Liver (tissue), 9 donors: Measurements from ENCODE around the gene NFIX. TPM values are rescaled to one million over a fixed set of nuclear protein-coding genes. Genes with fewer than 3 reads are reported as not detected.
A peak's percentile ranks its signal among the peaks of the same experiment; 100 is the strongest.

Experiments
- DNase-seq: peaks from one replicate; pipeline ENCODE4 v3.0.0-alpha.2; 2017; ENCODE audit warnings: low spot score
- H3K27ac ChIP-seq, 2 donors: one replicate each; pipeline ENCODE4 v1.7.0; 2013; ENCODE audit warnings: inconsistent platforms in 2 of 2, low read length in 2 of 2, control low read depth in 1 of 2, low read depth in 1 of 2, mild to moderate bottlenecking in 1 of 2
- H3K27me3 ChIP-seq, 4 donors: one replicate each; pipeline versions ENCODE4 v1.6.1 to v1.7.0; 2013; ENCODE audit warnings: low read length in 3 of 4, inconsistent platforms in 1 of 4, mild to moderate bottlenecking in 1 of 4, moderate library complexity in 1 of 4; ENCODE audit not compliant: control insufficient read depth in 4 of 4, insufficient read depth in 4 of 4
- H3K36me3 ChIP-seq, 4 donors: one replicate each; pipeline versions ENCODE4 v1.6.1 to v1.7.0; 2013; ENCODE audit warnings: low read length in 3 of 4, mild to moderate bottlenecking in 3 of 4, low read depth in 1 of 4, moderate library complexity in 1 of 4; ENCODE audit not compliant: control insufficient read depth in 4 of 4, insufficient read depth in 3 of 4
- H3K4me1 ChIP-seq, 4 donors: one replicate each; pipeline versions ENCODE4 v1.6.1 to v1.7.0; 2013; ENCODE audit warnings: low read length in 3 of 4, mild to moderate bottlenecking in 3 of 4, moderate library complexity in 1 of 4; ENCODE audit not compliant: control insufficient read depth in 4 of 4, insufficient read depth in 4 of 4
- H3K4me3 ChIP-seq, 3 donors: one replicate each; pipeline versions ENCODE4 v1.6.1 to v1.7.0; 2013; ENCODE audit warnings: low read length in 3 of 3, control low read depth in 1 of 3, low read depth in 1 of 3, mild to moderate bottlenecking in 1 of 3
- H3K9ac ChIP-seq, 2 donors: one replicate each; pipeline ENCODE4 v1.7.0; 2013; ENCODE audit warnings: low read length in 2 of 2, mild to moderate bottlenecking in 2 of 2, moderate library complexity in 2 of 2, control low read depth in 1 of 2, low read depth in 1 of 2
- H3K9me3 ChIP-seq, 4 donors: one replicate each; pipeline versions ENCODE4 v1.6.1 to v1.7.0; 2013; ENCODE audit warnings: low read length in 3 of 4; ENCODE audit not compliant: control insufficient read depth in 4 of 4
- EGR1 ChIP-seq, 2 donors: IDR thresholded peaks; 2 replicates each; pipeline ENCODE4 v1.6.1; 2016 to 2018; ENCODE audit warnings: antibody characterized with exemption in 2 of 2, low read depth in 2 of 2
- FOXA1 ChIP-seq: IDR thresholded peaks from 2 replicates; pipeline ENCODE4 v1.6.1; 2016; ENCODE audit warnings: antibody characterized with exemption
- FOXA2 ChIP-seq: IDR thresholded peaks from 2 replicates; pipeline ENCODE4 v1.6.1; 2016; ENCODE audit warnings: antibody characterized with exemption
- GABPA ChIP-seq, 2 donors: IDR thresholded peaks in 1 of 2; conservative IDR thresholded peaks in 1 of 2; 2 replicates each; pipeline ENCODE4 v1.6.1; 2016; ENCODE audit warnings: antibody characterized with exemption in 2 of 2, mild to moderate bottlenecking in 1 of 2, moderate library complexity in 1 of 2
- HNF4A ChIP-seq, 2 donors: conservative IDR thresholded peaks; 2 replicates each; pipeline ENCODE4 v1.6.1; 2016; ENCODE audit warnings: antibody characterized with exemption in 2 of 2, mild to moderate bottlenecking in 2 of 2
- HNF4G ChIP-seq: IDR thresholded peaks from 2 replicates; pipeline ENCODE4 v1.6.1; 2016; ENCODE audit warnings: antibody characterized with exemption
- JUND ChIP-seq, 2 donors: IDR thresholded peaks; 2 replicates each; pipeline ENCODE4 v1.6.1; 2016; ENCODE audit warnings: antibody characterized with exemption in 2 of 2
- NR2F2 ChIP-seq: IDR thresholded peaks from 2 replicates; pipeline ENCODE4 v1.6.1; 2016; ENCODE audit warnings: antibody characterized with exemption
- RAD21 ChIP-seq, 2 donors: IDR thresholded peaks; 2 replicates each; pipeline ENCODE4 v1.6.1; 2016; ENCODE audit warnings: antibody characterized with exemption in 2 of 2, mild to moderate bottlenecking in 2 of 2
- RXRA ChIP-seq, 2 donors: IDR thresholded peaks; 2 replicates each; pipeline ENCODE4 v1.6.1; 2017 to 2018; ENCODE audit warnings: antibody characterized with exemption in 2 of 2, mild to moderate bottlenecking in 1 of 2
- SP1 ChIP-seq: IDR thresholded peaks from 2 replicates; pipeline ENCODE4 v1.6.1; 2018; ENCODE audit warnings: antibody characterized with exemption, mild to moderate bottlenecking
- TAF1 ChIP-seq: conservative IDR thresholded peaks from 2 replicates; pipeline ENCODE4 v1.6.1; 2016; ENCODE audit warnings: antibody characterized with exemption, mild to moderate bottlenecking
- YY1 ChIP-seq: IDR thresholded peaks from 2 replicates; pipeline ENCODE4 v1.6.1; 2016; ENCODE audit warnings: antibody characterized with exemption, mild to moderate bottlenecking
- WGBS: extraction: QIAGEN DNeasy Blood & Tissue Kit; methylation state at CpG from one replicate; pipeline ENCODE4 v1.1.7; 2013; 5-methylcytosine and 5-hydroxymethylcytosine counted together
- polyA plus RNA-seq, 2 donors: library from polyadenylated mRNA; stranded (reverse) in 1 of 2; unstranded in 1 of 2; fragments of 200-250 nt in 1 of 2; fragments of >200 nt in 1 of 2; fragmentation: Nextera tagmentation in 1 of 2; extraction: Ambion mirVana in 1 of 2; gene quantifications; one replicate each; pipeline versions ENCODE4 v1.2.1 to v1.2.3, GENCODE V29; 2013 to 2015
- total RNA-seq, 2 donors: library from RNA; depleted of rRNA; stranded (reverse); fragments of >200 nt; gene quantifications; one replicate each; pipeline ENCODE4 v1.2.3, GENCODE V29; 2014
- TF ChIP-seq, protein P1 (sequence below): IDR thresholded peaks from 2 replicates; pipeline ENCODE4 v1.6.1; 2016; ENCODE audit warnings: antibody characterized with exemption
- TF ChIP-seq, protein P2 (sequence below): IDR thresholded peaks from 2 replicates; pipeline ENCODE4 v1.6.1; 2016; ENCODE audit warnings: antibody characterized with exemption, mild to moderate bottlenecking
- TF ChIP-seq, protein P3 (sequence below): IDR thresholded peaks from 2 replicates; pipeline ENCODE4 v1.6.1; 2016; ENCODE audit warnings: antibody characterized with exemption
- TF ChIP-seq, protein P4 (sequence below): fragments of 150-350 bp; IDR thresholded peaks from 2 replicates; pipeline ENCODE4 v1.5.1; 2017; ENCODE audit warnings: improper control_type of control experiment, low read depth, low read length; ENCODE audit not compliant: missing input control
- TF ChIP-seq, protein P5 (sequence below): IDR thresholded peaks from 2 replicates; pipeline ENCODE4 v1.6.1; 2016; ENCODE audit warnings: antibody characterized with exemption
- donor health status: healthy.
- donor health status: healthy.
- donor health status: healthy.
- donor health status: healthy.
- donor health status: healthy.

Gene NFIX
- total and polyA plus RNA-seq, 4 donors, result 3.3 to 18.4 (median 12.6) TPM

DNA sequence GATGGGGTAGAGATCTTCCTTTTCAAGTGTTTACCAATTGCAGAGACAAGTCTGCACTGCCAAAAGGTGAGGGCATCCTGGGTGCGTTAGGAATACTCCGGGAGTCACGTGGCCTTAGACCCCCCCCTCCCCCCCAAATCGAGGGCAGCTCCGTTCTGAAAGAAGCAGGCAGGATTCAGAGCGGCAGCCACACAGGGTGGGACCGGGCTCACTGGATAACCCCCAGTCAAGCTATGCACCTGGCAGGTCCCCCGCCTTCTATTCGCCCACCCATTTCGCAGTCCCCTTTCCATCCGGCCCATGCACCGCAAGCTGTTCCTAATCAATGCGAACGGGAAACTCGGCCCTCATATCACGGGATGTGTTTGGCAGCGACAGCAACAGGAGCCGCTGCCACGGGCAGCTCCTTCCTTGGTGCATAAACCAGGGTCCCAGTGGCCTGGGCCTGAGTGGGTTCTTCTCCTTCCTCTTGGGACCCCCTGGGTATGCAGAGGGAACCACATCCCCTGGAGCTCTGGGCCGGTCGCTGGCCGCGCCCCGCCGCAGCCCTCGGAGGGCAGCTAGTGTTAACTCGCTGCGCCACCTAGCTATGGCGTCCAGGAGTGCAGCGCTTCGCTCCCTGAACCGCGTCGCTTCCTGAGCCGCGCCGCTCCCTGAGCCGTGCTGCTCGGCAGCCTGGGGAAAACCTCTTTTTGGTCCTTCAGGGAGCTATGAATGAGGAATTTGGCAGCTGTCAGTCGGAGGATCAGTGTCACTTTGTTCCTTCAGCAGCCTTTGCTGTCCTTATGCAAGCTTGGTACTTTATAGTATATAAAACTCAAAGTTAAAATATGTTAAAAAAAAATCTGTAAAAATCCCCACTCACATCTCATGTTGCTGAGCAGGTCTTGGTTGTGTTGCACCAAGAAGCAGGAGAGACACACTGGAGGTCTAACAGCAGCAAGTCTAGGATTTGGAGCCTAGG is 66.0 kb downstream of the NFIX start:
- H3K4me1 ChIP-seq, result peaks cover 0 to 33% (median 21%) of the 10 kb centered on the region in 4 donors

More for the DNA sequence above, 66.0 kb downstream of the NFIX start:
- Histone ChIP-seq H3K4me3 (peak overlapping the region in 2 of 3 donors; percentile 20 to 52), H3K27me3 (no peaks in the 10 kb centered on the region), H3K36me3 (no peaks in the 10 kb centered on the region), H3K9ac (peak overlapping the region in 1 of 2 donors; percentile 31), H3K27ac (peak overlapping the region; percentile 21 to 36), H3K9me3 (no peaks in the 10 kb centered on the region)
- WGBS, result 1% methylated on average over 40 of the region's 40 CpGs
- TF ChIP-seq JUND (IDR thresholded peaks at IDR 0.05) (no peak), HNF4A (conservative IDR thresholded peaks at IDR 0.05) (no peak), GABPA (IDR thresholded peaks at IDR 0.05 in 1 of 2, conservative IDR thresholded peaks at IDR 0.05 in 1 of 2) (no peak), YY1 (no peak), FOXA2 (no peak), NR2F2 (no peak), SP1 (no peak), RXRA (IDR thresholded peaks at IDR 0.05) (peak in 1 of 2 donors; percentile 7), FOXA1 (no peak), TAF1 (no peak), EGR1 (IDR thresholded peaks at IDR 0.05; ENCODE audit: low read depth in 2 of 2) (no peak), RAD21 (IDR thresholded peaks at IDR 0.05) (peak; percentile 93 to 96), HNF4G (no peak)
- TF ChIP-seq, protein P1, sequence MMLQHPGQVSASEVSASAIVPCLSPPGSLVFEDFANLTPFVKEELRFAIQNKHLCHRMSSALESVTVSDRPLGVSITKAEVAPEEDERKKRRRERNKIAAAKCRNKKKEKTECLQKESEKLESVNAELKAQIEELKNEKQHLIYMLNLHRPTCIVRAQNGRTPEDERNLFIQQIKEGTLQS, result no peak
- TF ChIP-seq, protein P2, sequence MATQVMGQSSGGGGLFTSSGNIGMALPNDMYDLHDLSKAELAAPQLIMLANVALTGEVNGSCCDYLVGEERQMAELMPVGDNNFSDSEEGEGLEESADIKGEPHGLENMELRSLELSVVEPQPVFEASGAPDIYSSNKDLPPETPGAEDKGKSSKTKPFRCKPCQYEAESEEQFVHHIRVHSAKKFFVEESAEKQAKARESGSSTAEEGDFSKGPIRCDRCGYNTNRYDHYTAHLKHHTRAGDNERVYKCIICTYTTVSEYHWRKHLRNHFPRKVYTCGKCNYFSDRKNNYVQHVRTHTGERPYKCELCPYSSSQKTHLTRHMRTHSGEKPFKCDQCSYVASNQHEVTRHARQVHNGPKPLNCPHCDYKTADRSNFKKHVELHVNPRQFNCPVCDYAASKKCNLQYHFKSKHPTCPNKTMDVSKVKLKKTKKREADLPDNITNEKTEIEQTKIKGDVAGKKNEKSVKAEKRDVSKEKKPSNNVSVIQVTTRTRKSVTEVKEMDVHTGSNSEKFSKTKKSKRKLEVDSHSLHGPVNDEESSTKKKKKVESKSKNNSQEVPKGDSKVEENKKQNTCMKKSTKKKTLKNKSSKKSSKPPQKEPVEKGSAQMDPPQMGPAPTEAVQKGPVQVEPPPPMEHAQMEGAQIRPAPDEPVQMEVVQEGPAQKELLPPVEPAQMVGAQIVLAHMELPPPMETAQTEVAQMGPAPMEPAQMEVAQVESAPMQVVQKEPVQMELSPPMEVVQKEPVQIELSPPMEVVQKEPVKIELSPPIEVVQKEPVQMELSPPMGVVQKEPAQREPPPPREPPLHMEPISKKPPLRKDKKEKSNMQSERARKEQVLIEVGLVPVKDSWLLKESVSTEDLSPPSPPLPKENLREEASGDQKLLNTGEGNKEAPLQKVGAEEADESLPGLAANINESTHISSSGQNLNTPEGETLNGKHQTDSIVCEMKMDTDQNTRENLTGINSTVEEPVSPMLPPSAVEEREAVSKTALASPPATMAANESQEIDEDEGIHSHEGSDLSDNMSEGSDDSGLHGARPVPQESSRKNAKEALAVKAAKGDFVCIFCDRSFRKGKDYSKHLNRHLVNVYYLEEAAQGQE, result no peak
- TF ChIP-seq, protein P3, sequence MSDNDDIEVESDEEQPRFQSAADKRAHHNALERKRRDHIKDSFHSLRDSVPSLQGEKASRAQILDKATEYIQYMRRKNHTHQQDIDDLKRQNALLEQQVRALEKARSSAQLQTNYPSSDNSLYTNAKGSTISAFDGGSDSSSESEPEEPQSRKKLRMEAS, result no peak
- TF ChIP-seq, protein P4, sequence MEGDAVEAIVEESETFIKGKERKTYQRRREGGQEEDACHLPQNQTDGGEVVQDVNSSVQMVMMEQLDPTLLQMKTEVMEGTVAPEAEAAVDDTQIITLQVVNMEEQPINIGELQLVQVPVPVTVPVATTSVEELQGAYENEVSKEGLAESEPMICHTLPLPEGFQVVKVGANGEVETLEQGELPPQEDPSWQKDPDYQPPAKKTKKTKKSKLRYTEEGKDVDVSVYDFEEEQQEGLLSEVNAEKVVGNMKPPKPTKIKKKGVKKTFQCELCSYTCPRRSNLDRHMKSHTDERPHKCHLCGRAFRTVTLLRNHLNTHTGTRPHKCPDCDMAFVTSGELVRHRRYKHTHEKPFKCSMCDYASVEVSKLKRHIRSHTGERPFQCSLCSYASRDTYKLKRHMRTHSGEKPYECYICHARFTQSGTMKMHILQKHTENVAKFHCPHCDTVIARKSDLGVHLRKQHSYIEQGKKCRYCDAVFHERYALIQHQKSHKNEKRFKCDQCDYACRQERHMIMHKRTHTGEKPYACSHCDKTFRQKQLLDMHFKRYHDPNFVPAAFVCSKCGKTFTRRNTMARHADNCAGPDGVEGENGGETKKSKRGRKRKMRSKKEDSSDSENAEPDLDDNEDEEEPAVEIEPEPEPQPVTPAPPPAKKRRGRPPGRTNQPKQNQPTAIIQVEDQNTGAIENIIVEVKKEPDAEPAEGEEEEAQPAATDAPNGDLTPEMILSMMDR, result peak; percentile 87
- TF ChIP-seq, protein P5, sequence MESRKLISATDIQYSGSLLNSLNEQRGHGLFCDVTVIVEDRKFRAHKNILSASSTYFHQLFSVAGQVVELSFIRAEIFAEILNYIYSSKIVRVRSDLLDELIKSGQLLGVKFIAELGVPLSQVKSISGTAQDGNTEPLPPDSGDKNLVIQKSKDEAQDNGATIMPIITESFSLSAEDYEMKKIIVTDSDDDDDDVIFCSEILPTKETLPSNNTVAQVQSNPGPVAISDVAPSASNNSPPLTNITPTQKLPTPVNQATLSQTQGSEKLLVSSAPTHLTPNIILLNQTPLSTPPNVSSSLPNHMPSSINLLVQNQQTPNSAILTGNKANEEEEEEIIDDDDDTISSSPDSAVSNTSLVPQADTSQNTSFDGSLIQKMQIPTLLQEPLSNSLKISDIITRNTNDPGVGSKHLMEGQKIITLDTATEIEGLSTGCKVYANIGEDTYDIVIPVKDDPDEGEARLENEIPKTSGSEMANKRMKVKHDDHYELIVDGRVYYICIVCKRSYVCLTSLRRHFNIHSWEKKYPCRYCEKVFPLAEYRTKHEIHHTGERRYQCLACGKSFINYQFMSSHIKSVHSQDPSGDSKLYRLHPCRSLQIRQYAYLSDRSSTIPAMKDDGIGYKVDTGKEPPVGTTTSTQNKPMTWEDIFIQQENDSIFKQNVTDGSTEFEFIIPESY, result no peak
- peak; percentile 92 for DNase-seq
